K562 (cell line): ENCODE results near the gene SV2C.

Experiments
- ATF1 ChIP-seq, 2 experiments: fragments of 450-650 bp in 1 of 2; IDR thresholded peaks; 2 replicates each; pipeline ENCODE4 v1.6.1; 2016; ENCODE audit warnings: missing compliant biosample characterization in 1 of 2, missing genetic modification characterization in 1 of 2
- FOXA1 ChIP-seq: fragments of 450-650 bp; IDR thresholded peaks from 2 replicates; pipeline ENCODE4 v1.6.1; 2016; ENCODE audit warnings: mild to moderate bottlenecking, borderline replicate concordance
- ZNF354B ChIP-seq: fragments of 250-450 bp; sonication (Bioruptor Pico); IDR thresholded peaks from 2 replicates; pipeline ENCODE4 v1.4.0; 2020
- TF ChIP-seq, protein P1 (sequence below), 3 experiments: IDR thresholded peaks in 2 of 3; conservative IDR thresholded peaks in 1 of 3; 2 replicates each; pipeline ENCODE4 v1.5.1; 2011 to 2012; ENCODE audit warnings: low read length in 3 of 3, mild to moderate bottlenecking in 3 of 3, control low read depth in 2 of 3, improper control_type of control experiment in 1 of 3, inconsistent platforms in 1 of 3, low read depth in 1 of 3, mixed read lengths in 1 of 3, moderate library complexity in 1 of 3; ENCODE audit not compliant: insufficient read depth in 2 of 3

GRCh38 chr5:76291305-76292077, 208.3 kb downstream of the SV2C start:
- TF ChIP-seq, protein P1, sequence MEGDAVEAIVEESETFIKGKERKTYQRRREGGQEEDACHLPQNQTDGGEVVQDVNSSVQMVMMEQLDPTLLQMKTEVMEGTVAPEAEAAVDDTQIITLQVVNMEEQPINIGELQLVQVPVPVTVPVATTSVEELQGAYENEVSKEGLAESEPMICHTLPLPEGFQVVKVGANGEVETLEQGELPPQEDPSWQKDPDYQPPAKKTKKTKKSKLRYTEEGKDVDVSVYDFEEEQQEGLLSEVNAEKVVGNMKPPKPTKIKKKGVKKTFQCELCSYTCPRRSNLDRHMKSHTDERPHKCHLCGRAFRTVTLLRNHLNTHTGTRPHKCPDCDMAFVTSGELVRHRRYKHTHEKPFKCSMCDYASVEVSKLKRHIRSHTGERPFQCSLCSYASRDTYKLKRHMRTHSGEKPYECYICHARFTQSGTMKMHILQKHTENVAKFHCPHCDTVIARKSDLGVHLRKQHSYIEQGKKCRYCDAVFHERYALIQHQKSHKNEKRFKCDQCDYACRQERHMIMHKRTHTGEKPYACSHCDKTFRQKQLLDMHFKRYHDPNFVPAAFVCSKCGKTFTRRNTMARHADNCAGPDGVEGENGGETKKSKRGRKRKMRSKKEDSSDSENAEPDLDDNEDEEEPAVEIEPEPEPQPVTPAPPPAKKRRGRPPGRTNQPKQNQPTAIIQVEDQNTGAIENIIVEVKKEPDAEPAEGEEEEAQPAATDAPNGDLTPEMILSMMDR (IDR thresholded peaks at IDR 0.05 in 2 of 3, conservative IDR thresholded peaks at IDR 0.05 in 1 of 3; ENCODE audit: insufficient read depth in 2 of 3, low read depth in 1 of 3, low read length in 3 of 3), result no peak
- no peak for TF ChIP-seq ZNF354B (CRISPR knock-in tag)
- no peak for TF ChIP-seq ATF1 (CRISPR knock-in tag; IDR thresholded peaks at IDR 0.05)
- no peak for TF ChIP-seq ATF1 (tag; IDR thresholded peaks at IDR 0.05)
- TF ChIP-seq FOXA1, result no peak
